ENCODE data around the gene YDJC.
"Not testable (repeated sequence)": the region's sequence is repeated elsewhere in the genome, so short reads cannot be mapped to it uniquely, and the experiment has no call there.

The YDJC gene

DNA sequence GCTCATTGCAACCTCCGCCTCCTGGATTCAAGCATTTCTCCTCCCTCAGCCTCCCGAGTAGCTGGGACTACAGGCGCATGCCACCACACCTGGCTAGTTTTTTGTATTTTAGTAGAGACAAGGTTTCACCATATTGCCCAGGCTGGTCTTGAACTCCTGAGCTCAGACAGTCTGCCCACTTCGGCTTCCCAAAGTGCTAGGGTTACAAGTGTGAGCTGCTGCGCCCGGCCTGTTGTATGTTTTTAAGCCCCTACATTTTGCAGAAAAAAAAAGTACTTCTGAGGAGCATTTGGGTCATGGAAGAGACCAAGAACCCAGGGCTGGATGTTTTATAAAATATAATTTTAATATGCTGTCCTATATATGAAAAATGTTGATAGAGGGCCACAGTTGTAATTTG, 12.5 kb downstream of the YDJC start:
- H3K4me3 ChIP-seq (ENCODE audit: low read length); DNase-seq (ENCODE audit: low read depth, low spot score): not testable (repeated sequence)

DNA sequence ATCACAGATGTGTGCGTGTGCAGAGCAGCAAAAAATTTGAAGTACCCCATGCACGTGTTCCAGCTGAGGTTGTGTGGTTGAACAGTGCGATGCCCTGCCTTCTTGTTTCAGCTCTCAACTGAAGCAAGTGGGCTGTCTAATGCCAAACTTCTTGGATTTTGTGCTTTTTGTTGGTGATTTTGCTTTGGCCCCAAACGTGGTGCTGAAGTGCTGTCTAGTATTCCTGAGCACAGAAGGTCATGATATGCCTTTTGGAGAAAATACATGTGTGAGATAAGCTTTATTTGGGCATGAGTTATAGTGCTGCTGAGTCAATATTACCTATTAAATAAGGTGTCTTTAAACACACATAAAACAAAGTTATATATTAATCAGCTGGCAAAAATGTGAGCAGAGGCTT, 14.1 kb downstream of the YDJC start:
- H3K4me3 ChIP-seq (ENCODE audit: low read length), result no peak overlapping the region

DNA sequence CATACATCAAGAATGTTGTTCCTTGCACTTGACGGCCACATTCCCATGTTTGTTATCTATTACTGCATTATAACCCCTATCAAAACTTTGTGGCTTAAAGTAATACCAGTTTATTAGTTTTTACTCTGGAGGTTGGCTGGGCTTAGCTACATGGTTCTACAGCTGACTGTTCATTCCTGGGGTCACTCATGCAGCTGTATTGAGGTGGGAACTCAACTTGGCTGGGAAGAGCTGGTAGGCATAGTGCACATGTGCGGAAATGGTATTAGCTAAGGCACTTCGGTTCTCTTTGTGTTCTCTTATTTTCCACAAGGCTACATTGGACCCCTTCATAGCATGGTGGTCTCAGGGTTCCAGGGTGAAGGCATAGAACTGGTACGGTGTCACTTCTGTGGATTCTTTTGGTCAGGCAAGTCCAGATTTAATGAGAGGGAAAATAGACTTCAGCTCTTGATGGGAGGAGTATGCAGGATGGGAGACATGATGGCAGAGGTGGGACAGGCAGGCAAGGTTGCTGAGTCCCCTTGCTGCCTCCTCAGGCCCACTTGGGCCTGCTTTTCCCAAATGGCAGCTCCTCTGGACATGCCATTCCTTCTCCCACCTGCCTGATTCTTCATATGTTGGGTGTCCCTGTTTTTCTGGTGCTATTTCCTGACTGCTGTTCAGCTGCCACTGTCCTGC, 16.1 kb downstream of the YDJC start:
- H3K4me3 ChIP-seq (ENCODE audit: low read length), result no peak overlapping the region
- DNase-seq (ENCODE audit: low read depth, low spot score), result no peak

More for the DNA sequence above, 14.1 kb downstream of the YDJC start:
- DNase-seq (ENCODE audit: low read depth, low spot score), result no peak

DNA sequence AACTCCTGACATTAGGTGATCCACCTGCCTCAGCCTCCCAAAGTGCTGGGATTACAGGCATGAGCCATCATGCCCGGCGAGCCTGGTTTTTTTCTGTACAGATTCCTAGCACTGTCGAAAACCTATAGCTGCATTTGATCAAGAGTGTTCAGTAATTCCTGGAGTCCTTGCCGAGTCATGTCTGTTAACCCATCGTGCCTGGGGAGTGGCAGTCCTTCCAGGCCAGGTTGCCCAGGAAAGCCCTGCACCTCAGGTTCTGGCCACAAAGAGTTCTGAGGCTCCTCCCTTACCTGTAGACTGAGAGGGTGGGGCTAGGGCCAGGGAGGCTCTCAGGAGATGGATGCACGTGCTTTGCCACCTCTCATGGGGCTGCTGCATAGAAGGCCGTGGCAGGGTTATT, 17.0 kb downstream of the YDJC start:
- no peak overlapping the region for H3K4me3 ChIP-seq (ENCODE audit: low read length)
- DNase-seq (ENCODE audit: low read depth, low spot score), result no peak

DNA sequence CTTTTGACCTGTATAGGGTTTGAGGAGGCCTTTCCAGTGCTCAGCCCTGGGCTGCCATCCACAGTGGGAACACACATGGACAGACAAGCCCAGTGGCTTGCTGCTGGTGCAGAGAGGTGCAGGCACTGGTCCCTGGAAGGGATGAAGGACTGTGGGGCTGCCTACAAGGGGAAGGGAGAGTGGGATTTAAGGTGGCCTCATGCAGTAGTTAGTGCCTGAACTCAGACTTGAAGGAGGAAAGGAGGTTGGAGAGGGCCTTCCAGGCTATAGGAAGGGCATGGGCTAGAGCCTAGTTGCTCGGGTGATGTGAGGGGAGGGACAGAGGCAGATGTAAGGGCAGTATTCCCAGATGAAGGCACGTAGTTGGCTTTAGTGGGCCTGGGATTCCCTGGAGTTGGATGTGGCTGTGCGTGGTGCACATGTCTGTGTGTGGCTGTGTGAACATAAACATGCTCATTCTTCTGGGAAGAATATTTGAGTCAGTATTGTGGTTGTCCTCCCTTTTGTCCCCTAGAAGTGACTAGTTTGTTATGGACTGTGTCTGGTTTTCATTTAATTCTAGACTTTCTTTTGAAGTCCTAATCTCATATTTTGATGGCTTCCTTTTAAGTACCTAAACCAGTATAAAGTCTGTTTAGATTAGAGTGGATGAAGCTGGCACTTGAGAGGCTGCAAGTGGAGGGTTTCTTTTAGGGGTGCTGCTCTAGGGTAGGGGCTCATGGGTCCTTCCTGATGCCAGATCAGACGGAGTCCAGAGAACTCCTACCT, 18.4 kb downstream of the YDJC start:
- DNase-seq (ENCODE audit: low read depth, low spot score), result no peak

DNA sequence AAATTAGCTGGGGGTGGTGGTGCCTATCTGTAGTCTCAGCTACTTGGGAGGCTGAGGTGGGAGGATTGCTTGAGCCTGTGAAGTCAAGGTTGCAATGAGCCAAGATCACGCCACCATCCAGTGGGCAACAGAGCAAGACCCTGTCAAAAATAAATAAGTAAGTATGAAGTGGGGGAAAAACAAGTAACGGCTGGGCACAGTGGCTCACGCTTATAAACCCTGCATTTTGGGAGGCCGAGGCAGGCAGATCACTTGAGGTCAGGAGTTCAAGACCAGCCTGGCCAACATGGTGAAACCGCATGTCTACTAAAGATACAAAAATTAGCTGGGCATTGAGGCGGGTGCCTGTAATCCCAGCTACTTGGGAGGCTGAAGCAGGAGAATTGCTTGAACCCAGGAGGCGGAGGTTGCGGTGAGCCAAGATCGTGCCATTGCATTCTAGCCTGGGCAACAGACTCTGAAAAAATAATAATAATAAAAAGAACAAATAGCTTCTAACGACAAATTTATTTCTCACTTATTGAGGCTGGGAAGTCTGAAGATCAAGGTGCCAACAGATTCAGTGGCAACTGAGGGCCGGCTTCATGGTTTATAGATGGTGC, 20.2 kb downstream of the YDJC start:
- not testable (repeated sequence) for DNase-seq (ENCODE audit: low read depth, low spot score); H3K4me3 ChIP-seq (ENCODE audit: low read length)

More for the DNA sequence above, 18.4 kb downstream of the YDJC start:
- H3K4me3 ChIP-seq (ENCODE audit: low read length), result no peak overlapping the region

DNA sequence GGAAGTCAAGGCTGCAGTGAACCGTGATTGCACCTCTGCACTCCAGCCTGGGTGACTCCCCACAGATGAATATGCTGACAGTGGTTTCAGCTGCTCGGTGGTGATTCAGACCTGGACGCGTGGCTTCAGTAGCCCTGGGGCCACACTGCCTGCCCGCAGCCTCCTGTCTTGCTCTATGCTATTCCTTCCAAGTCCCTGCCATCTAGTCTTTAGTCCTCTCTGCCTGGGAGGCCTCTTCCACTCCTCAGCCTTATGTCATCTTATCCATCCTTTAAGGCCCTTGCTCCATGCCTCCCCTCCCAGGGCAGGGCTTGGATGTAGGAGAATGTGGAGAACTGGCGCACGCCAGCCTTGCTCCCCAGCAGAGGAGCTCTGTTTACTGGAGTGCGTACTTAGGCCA, 23.0 kb downstream of the YDJC start:
- no peak overlapping the region for H3K4me3 ChIP-seq (ENCODE audit: low read length)
- DNase-seq (ENCODE audit: low read depth, low spot score), result no peak

DNA sequence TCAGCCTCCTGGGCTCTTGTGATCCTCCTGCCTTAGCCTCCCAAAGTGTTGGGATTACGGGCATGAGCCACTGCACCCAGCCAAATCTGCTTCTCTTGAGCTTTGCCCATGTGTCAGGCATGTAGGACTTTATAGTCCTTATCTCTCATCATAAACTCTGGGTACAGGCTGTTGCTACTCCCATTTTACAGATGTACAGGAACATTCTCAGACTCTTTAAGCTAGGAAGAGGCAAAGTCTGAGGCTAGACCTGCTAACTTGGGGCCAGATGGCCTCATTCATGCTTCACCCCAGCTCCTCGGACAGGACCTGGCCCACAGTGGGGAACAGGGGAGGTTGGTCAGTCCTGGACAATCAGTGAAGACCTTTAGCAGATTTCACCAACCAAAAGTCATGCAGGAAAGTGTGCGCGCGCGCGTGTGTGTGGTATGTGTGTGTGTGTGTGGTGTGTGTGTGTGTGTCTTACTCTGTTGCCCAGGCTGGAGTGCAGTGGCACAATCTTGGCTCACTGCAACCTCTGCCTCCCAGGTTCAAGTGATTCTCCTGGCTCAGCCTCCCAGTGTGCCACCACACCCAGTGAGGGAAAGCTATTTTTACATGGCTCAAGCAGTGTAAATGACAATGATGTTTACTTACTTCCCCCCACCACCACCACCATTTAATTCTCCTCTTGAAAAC, 23.8 kb downstream of the YDJC start:
- no peak overlapping the region for H3K4me3 ChIP-seq (ENCODE audit: low read length)
- DNase-seq (ENCODE audit: low read depth, low spot score), result no peak

DNA sequence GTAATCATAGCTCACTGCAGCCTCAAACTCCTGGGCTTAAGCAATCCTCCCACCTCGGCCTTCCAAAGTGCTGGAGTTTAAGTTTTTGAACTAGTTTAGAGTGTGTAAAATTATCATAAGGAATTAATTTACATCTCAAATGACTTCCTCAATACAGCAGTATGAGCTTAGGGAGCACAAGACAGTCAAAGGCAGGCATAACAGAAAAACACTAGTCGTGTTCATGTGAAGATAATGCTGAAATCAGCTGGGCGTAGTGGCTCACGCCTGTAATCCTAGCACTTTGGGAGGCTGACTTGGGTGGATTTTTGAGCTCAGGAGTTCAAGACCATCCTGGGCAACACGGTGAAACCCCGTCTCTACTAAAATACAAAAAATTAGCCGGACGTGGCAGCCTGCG, 25.8 kb downstream of the YDJC start:
- no peak for DNase-seq (ENCODE audit: low read depth, low spot score)
- H3K4me3 ChIP-seq (ENCODE audit: low read length), result no peak overlapping the region

DNA sequence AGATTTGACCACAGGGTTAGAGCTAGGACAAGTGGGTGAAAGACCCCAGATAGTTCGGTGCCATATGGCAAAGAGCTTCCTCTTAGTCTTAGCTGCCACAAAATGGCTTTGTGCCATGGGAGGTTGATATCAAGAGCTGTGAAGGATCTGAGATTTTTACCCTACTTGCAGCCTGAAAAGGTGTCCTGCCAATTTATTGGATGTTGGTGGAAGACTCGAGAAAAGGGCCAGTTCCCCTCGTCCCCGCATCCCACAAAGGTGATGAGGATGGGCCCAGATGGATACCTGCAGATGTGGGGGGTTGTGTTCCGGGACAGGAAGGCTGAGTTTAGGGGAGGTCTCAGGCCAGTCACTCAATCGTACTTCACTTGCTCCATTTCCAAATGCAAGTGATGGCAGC, 27.2 kb downstream of the YDJC start:
- no peak for DNase-seq (ENCODE audit: low read depth, low spot score)

DNA sequence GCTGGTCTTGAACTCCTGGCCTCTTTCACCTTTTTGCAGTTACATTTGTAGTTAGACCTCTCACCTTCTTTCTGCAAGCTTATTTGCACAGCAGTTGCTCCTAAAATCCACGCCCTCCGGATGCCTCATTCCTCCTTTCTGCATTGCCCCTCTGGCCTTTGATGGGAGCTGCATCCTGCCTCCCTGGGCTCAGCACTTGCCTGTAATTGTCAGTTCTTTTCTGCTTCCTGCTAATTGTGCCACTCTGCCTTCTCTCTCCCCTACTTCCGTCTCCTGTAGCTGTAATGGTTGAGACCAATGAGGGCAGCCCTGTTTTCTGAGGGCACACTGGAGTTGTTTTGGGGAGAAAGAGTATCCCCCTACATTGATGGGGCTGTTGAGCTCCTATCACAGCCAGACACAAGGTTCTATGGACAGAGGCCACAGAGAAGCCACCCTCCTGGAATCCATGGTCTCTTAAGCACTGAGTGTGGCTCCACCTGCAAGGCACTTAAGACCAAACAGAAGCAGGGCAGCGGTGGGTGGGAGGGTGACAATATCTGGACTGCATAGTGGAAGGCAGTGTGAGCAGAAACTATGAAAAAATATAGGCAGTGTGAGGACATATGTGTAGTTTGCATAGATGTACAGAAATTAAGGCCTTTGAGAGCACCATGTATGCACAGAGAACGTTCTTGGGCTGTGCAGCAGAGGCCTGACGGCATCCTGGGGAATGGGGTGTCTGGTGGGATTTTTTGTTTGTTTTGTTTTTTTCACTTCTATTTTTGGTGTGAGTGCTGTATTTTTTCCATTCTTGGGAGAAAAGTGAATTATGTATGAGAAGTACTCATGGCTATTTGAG, 30.5 kb downstream of the YDJC start:
- no peak for DNase-seq (ENCODE audit: low read depth, low spot score)
- H3K4me3 ChIP-seq (ENCODE audit: low read length), result no peak overlapping the region

More for the DNA sequence above, 27.2 kb downstream of the YDJC start:
- no peak overlapping the region for H3K4me3 ChIP-seq (ENCODE audit: low read length)

DNA sequence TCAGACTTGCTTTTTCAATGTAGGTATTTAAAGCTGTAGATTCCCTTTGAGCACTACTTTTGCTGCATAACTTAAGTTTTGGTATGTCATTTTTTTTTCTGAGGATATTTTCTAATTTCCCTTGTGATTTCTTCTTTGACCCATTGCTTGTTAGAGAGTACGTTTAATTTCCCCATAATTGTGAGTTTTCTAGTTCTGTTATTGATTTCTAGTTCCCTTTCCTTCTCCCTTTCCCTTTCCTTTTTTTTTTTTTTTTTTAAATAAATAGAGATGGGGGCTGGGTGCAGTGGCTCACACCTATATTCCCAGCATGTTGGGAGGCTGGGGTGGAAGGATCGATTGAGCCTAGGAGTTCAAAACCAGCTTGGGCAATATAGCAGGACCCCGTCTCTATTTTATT, 31.5 kb downstream of the YDJC start:
- no peak for DNase-seq (ENCODE audit: low read depth, low spot score)
- no peak overlapping the region for H3K4me3 ChIP-seq (ENCODE audit: low read length)

DNA sequence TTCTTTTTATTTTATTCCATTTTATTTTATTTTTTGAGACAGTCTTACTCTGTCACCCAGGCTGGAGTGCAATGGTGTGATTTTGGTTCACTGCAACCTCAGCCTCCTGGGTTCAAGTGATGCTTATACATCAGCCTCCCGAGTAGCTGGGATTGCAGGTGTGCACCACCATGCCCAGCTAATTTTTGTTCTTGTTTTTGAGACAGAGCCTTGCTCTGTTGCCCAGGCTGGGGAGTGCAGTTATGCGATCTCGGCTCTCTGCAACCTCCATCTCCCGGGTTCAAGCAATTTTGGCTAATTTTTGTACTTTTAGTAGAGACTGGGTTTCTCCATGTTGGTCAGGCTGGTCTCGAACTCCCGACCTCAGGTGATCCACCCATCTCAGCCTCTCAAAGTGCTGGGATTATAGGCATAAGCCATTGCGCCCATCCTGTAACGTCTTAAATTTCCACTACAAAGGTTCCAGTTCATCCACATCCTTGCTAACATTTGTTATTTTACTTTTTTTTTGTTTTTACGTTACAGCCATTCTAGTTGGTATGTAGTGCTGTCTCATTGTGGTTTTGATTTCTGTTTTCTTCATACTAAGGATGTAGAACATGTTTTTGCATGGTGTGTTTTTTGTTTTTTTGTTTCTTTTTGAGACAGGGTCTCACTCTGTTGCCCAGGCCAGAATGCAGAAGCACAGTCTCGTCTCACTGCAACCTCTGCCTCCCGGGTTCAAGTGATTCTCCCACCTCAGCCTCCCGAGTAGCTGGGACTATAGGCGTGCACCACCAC, 33.3 kb downstream of the YDJC start:
- not testable (repeated sequence) for DNase-seq (ENCODE audit: low read depth, low spot score); H3K4me3 ChIP-seq (ENCODE audit: low read length)

DNA sequence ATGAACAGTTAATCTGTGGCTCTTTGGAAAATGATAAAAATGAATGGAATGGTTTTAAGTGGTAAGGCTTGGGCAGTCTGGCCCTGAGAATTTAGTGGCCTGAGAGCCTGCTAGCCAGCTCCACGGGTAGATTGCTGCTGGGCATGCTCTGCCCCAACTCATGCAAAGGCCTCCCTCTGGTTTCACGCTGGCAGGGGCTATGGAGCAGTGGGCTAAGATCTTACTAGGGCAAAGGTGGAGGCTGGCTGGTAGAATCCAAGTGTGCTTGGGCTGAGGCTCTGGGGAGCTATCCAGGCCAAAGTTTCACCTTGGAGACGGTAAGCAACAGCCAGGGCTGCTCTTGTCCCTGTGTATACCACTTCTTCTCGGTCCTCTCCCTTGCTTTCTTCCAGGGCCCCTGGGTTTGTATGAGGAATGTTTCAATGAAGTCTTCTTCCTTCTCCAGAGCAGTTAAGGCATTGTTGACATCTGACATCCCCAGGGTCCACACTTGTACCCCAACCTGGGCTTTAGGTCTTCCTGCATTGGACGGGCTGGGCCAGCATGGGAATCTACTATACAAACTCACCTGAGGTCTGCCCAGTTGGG, 34.9 kb downstream of the YDJC start:
- no peak for DNase-seq (ENCODE audit: low read depth, low spot score)

DNA sequence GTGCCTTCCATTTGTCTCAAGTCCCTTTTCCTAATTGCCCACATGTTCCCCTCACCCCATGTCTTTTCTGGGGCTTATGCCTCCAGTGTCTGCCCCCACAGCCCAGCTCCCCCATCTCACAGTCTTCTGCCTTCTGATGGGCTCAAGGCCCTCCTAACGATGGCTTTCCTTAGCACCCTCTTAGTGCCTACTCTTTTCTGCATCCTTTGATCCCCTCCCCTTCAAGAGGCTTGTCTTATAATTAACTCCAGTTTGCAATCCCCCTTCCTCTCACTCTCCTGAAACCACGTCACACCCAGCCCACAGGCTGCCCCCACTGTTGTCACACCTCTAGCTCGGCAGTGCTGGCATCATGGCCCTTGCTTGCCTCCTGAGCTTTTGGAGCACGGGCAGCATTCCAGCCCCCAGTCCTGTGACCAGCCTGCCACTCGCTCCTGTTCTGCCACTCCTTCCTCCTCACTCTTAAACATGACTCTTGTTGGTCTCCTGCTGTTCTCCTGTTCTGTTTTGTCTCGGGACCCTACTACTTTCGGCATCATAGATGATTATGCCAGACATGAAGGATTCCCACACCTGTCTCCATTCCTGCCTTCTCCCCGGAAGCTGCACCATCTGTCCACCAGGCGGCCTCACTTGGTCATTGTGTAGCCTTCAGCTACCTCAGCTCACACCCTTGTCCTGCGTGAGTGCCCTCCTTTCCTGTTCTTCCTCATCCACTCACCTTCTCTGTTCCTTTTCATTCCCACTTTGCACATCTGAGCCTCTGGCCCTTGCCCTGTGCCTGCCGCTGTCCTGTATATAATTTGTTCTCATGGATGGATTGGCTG, 36.2 kb downstream of the YDJC start:
- DNase-seq (ENCODE audit: low read depth, low spot score), result no peak
- no peak overlapping the region for H3K4me3 ChIP-seq (ENCODE audit: low read length)

More for the DNA sequence above, 34.9 kb downstream of the YDJC start:
- no peak overlapping the region for H3K4me3 ChIP-seq (ENCODE audit: low read length)

DNA sequence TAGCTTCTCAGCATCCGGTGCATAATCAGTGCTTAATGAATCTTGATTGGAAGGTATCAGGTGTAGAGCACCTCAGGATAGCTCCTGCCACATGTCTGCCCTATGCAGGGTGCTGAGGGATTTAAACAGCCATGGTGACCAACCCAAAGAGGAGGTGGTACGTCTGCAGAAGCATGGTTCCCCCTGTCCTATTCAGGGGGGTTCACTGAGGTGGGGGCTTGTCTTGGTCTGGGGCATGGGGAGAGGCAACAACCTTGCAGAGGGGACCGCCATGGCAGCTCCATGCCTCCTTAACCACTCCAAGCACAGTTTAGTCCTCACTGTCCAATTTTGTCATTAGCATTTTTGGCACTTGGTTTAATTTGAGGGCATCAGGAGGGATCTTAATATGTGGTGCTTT, 37.4 kb downstream of the YDJC start:
- DNase-seq (ENCODE audit: low read depth, low spot score), result no peak
- H3K4me3 ChIP-seq (ENCODE audit: low read length), result no peak overlapping the region

DNA sequence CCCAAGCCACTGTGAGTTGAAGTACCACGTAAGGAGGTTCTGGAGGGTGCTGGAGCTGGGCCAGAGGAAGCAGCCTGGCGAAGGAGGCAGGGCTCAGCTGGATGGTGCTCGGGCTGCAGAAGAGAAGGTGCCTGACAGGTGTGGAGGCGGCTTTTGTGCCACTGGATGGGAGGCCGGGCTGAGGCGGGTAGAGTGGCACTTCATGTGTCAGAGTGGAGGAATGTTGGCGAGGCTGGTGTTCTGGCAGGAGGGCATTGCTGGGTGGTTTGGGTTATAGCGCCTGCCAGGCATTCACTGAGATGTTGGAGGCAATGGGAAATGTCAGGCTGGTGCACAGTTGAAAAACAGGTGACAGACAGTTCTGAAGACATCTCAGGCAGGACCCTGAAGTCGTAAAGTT, 38.1 kb downstream of the YDJC start:
- no peak overlapping the region for H3K4me3 ChIP-seq (ENCODE audit: low read length)
- no peak for DNase-seq (ENCODE audit: low read depth, low spot score)

Measured in Jurkat, Clone E6-1 (cell line).